GM12874 (cell line): Measurements from ENCODE around the gene PLS3.

Source experiments
- CTCF ChIP-seq: IDR thresholded peaks from 2 replicates; pipeline ENCODE4 v1.5.1; 2011; ENCODE audit warnings: low read depth, mild to moderate bottlenecking, control low read depth, low read length, moderate library complexity; ENCODE audit not compliant: insufficient read depth

Gene PLS3

DNA sequence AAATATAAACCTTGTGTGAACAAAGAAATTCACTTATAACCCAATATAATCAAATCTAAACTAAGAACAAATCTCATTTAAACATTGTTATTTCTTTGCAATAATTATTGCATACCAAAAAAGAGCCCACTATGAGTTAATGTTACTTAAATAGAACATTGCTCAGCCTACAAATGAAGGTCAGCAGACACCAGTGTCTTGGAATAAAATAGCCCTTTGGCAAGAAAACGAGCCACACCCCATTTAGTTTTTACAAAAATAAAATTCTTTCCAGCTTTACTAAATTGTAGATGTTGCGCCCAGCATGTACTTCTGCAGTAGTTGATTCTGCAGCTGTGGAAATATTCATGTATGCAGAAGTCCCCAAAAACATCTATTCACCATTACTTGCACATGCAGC, 12.2 kb downstream of the PLS3 start:
- no peak for TF ChIP-seq CTCF

GRCh38 chrX:115576676-115577075, 15.7 kb downstream of the PLS3 start:
- TF ChIP-seq CTCF, result no peak

GRCh38 chrX:115579327-115579726, 18.4 kb downstream of the PLS3 start:
- TF ChIP-seq CTCF, result no peak

GRCh38 chrX:115579786-115580294, 18.9 kb downstream of the PLS3 start:
- no peak for TF ChIP-seq CTCF

DNA sequence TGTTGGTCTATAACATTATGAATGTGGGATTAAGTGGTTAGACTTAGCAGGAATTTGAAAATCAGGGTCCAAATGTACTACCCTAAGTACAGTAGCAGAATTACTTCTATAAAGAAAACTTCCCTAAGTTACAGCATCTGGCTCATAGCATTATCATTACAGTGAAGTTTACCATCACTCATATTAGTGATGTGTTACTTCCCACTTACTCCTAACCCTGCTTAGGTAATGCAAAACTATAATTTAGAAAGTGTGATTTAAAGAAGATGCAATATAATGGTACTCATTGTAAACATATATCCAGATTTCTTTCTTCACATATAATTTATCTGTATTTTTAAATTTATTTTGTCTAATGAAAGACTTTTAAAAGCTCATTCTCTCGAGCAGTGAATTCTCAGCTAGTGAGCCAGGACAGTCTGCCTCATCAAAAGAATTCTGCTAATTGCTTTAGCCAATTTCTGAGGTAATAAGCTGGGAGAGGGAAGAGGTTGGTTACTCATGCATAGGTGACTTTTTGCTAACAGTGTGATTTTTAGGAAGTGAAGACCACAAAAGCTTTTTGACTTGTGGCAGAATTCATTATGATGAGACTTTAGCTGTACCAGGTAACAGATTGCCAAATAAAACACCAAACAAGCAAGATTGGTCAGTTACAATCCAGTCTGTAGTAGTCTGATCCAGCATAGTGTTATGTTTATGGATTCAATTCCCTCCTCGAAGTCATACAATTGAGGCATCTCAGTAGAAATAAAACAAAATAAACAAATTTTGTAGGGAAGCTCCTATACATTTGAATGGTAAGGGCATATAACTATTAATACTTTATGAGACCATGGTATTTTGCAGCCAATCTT, 21.0 kb downstream of the PLS3 start:
- no peak for TF ChIP-seq CTCF

DNA sequence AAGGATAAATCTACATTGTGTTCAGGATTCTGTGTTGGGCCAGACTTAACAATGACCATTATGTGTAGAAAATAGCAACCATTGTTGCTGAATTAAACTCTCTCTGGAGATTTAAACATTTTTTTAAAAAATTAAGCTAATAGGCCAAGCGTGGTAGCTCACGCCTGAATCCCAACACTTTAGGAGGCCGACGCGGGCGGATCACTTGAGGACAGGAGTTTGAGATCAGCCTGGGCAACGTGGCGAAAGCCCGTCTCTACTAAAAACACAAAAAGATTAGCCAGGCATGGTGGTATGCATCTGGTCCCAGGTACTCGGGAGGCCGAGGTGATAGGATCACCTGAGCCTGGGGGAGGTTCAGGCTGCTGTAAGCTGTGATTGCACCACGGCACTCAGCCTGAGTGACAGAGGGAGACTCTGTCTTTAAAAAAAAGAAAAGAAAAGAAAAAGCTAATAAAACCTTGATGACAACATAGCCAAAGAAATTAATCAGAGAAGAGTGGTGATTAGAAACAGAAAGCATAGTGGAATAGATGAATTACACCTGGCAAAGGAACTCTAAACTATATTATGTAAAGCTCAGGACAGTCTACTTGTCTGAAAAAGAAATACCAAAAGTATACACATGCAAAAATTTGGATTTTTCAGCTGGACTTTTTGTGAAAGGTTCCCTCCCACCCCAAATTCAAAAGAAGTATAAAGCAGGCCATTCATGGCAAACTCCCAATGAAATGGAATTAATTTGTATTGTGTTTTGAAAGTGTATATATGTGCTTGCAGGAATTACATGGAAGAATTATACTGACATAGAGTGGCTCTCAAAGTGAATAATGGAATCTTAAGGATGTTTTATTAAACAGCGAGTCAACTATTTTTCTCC, 21.9 kb downstream of the PLS3 start:
- no peak for TF ChIP-seq CTCF

DNA sequence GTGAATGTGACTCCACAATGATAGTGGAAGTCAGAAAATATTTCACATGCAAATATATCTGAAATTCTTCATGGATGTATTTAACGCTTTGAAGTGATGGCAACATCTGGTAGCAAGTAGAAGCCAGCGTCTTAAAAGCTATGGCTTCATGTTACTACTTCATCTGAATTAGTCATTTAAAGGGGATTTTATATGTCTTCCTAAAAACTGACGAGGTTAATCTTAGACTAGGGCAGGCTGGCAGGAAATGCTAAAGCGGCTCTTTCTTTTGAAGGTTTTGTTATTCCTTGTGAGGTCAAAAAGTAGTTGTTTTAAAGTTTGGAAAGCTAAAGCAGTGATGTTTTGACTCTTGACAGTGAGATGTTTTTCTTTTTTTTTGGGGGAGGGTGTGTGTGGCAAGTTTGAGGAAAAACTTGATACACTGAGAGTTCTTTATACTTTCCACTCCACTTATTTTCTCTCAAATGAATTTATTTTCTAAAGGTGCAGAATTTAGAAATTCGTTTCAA, 22.6 kb downstream of the PLS3 start:
- no peak for TF ChIP-seq CTCF
